Glomerular endothelial cell (primary cell): ENCODE results near the gene SARM1. TPM values are rescaled to one million over a fixed set of nuclear protein-coding genes. Genes with fewer than 3 reads are reported as not detected.
A peak's percentile ranks its signal among the peaks of the same experiment; 100 is the strongest.
"Not testable (repeated sequence)": the region's sequence is repeated elsewhere in the genome, so short reads cannot be mapped to it uniquely, and the experiment has no call there.

ENCODE experiments used
- DNase-seq: peaks from one replicate; pipeline ENCODE4 v3.0.0-alpha.2; 2011; ENCODE audit warnings: low read depth, low spot score; ENCODE audit errors: extremely low read depth
- total RNA-seq: library from RNA; depleted of rRNA; stranded (reverse); fragments of >200 nt; gene quantifications from 2 replicates; pipeline ENCODE4 v1.2.3, GENCODE V29; 2015

The SARM1 gene
- total RNA-seq, 1 donor from 2014 or later = 6.7 TPM

GRCh38 chr17:28413804-28414203 is 42.3 kb downstream of the SARM1 start:
- no peak for DNase-seq

DNA sequence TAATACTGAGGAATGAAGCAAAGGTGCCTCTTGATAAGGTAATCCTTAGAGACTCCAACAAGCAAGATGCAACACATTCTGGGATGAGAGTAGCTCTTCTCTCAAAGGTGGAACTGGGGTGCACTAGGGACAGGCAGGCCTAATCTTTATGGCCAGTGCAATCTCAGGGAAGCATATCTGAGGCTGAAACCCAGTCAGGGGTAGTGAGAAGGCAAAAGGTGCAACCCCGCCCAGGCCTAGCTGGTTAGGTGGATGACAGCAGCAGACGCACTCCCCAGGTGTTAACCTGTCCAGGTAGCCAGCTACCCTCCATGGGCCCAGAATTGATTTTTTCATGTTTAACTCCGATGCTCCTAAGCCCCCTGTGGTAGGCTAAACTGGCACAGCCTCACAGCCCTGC is 44.4 kb downstream of the SARM1 start:
- no peak for DNase-seq

DNA sequence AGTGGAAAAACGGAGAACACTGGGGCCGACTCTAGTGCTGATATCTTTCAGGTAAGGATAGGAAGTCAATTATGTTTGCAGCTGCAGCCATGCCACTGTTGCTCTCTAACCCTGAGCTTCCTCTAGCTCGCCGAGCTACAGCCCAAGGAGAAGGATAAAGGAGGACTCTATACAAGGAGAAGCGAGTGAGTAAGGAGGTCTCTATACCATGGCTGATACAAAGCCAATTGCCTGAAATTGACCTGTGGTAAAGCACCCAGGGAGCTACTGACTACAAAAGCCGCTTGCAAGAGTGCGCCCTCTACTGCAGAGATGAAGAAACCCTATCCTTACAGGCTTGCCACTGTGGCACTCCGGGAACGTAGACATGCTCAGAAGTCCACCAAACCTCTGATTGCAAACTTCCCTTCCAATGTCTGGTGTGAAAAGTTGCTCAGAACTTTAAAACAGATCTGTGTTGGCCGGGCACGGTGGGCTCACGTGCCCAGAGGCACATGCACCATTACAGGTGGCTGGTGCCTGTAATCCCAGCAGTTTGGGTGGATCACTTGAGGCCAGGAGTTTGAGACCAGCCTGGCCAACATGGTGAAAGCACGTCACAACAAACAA is 45.3 kb downstream of the SARM1 start:
- DNase-seq = peak; percentile 14

- no peak for DNase-seq
Measured at GRCh38 chr17:28421787-28422305, 50.4 kb downstream of the SARM1 start.

DNA sequence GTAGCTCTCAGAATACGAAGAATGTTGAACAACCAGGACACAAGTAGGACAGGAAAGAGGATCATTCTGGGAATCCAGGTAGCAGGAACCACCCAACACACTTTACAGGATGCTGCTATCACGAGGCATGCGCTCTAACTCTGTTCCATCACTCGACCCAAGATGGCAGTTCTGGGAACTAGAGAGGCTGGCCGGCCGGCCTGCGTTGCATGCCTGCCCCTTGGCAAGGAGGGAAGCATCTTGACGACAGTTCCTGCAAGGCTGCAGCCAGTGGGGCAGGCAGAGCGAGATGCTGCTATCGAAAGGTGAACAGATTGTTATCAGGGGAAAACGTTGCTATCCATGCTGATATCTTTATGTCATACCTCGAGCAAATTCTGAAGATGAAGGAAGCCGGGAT is 53.7 kb downstream of the SARM1 start:
- no peak for DNase-seq

GRCh38 chr17:28426081-28426519 is 54.6 kb downstream of the SARM1 start:
- DNase-seq = no peak

DNA sequence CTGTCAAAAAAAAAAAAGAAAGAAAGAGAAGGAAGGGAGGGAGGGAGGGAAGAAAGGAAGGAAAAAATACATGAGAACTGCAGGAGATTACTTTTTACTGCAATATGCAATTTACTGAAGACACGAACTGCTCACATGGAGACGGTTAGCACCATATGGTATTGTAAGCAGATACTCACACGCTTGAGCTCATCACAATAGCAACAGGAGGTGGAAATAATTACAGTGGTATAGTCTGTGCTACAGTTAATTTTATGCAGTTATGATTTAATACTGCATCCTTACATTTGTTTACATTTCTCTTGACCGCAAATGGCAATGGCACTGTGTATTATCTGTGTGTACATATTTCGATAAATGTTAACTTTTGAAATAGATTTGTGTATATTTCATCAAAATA is 55.9 kb downstream of the SARM1 start:
- no peak for DNase-seq

GRCh38 chr17:28427982-28428381 is 56.5 kb downstream of the SARM1 start:
- DNase-seq = not testable (repeated sequence)

DNA sequence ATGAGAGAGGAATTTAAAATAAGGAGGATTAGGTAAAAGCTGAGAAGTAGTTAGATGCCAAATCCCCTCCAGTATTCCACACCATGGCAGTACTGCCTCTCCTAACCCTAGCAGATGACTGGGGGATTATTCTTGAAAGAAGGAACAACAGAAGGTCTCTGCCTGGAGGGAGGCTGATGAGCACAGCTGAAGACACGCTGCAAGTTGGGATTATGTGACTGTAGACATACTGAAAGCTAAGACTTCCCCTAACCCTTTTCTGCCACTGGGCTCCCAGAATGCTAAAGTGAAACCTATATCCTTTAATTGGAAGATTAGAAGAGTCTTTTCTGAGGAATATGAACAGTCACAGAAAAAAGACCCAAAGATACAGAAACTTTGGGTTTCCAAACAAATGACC is 62.2 kb downstream of the SARM1 start:
- DNase-seq = no peak

DNA sequence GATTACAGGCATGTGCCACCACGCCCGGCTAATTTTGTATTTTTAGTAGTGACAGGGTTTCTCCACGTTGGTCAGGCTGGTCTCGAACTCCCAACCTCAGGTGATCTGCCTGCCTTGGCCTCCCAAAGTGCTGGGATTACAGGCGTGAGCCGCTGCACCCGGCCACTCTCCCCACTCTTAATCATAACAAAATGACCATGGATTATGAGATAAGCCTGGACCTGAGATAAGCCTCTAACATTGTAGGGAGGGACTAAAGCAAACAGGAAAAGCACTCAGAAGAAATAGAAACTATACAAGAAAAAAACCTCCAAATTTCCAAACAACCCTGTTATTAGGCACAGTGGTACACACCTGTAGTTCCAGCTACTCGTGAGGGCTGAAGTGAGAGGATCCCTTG is 62.8 kb downstream of the SARM1 start:
- not testable (repeated sequence) for DNase-seq

GRCh38 chr17:28443901-28444638 is 72.6 kb downstream of the SARM1 start:
- DNase-seq = no peak

DNA sequence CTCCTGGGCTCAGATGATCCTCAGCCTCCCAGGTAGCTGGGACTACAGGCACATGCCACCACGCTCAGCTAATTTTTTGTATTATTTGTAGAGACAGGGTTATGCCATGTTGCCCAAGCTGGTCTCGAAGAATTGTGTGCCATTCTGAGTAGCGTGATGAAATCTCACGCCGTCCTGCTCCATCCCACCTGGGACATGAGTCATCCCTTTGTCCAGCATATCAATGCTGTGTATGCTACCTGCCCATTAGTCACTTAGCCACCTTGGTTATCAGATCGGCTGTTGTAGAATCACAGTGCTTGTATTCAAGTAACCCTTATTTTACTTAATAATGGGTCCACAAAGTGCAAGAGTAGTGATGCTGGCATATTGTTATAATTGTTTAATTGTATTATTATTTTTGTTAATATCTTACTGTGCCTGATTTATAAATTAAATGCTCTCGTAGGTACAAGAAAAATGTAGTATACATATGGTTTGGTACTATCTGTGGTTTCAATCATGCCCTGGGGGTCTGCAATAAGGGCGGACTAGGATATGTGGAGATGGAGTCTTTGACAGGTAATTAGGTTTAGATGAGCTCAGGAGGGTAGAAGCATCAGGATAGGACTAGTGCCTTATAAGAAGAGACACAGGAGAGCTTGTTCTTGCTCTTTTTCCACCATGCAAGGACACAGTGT is 75.4 kb downstream of the SARM1 start:
- DNase-seq = no peak

DNA sequence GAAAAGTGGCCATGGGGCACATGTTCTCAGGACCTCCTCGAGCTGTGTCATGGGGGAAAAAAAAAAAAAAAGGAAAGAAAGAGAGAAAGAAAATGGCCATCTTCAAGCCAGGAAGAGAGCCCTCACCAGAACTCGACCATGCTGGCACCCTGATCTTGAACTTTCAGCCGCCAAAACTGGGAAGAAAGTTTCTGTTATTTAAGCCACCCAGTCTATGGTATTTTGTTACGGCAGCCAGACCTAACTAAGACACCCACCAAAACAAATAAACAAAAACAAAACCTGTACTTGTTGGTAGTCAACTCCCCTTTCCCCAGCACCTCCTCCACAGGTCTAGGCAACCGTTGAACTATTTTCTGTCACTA is 75.9 kb downstream of the SARM1 start:
- DNase-seq = no peak

- DNase-seq = no peak
Measured at GRCh38 chr17:28449859-28450258, 78.4 kb downstream of the SARM1 start.

Other genes with a start within 250 kb of the SARM1 start
- gene TMEM97, start 52.5 kb upstream of the SARM1 start, total RNA-seq = 9.1 and 13.2 TPM in 2 replicates
- gene IFT20, start 36.2 kb upstream of the SARM1 start, total RNA-seq = 59.4 and 66.1 TPM in 2 replicates
- 102 and 120 TPM in 2 replicates for gene TNFAIP1, start 35.9 kb upstream of the SARM1 start, total RNA-seq
- gene POLDIP2, start 14.2 kb upstream of the SARM1 start, total RNA-seq = 74.5 and 83.4 TPM in 2 replicates
- gene SEBOX, start 6.5 kb upstream of the SARM1 start, total RNA-seq = not detected in 2 replicates
- 0.05 TPM in 1 of 2 replicates, not detected in the other for gene VTN, start 1.4 kb upstream of the SARM1 start, total RNA-seq
- 2.2 and 3.3 TPM in 2 replicates for gene SLC46A1, start 34.5 kb downstream of the SARM1 start, total RNA-seq
- gene SLC13A2, start 102.0 kb downstream of the SARM1 start, total RNA-seq = not detected in 2 replicates
- gene FOXN1, start 134.7 kb downstream of the SARM1 start, total RNA-seq = not detected in 2 replicates
- 38.0 and 40.0 TPM in 2 replicates for gene UNC119, start 180.9 kb downstream of the SARM1 start, total RNA-seq
- gene PIGS, start 199.8 kb downstream of the SARM1 start, total RNA-seq = 101 and 112 TPM in 2 replicates
- 14.1 and 23.8 TPM in 2 replicates for gene ALDOC, start 205.2 kb downstream of the SARM1 start, total RNA-seq
- 13.0 and 18.6 TPM in 2 replicates for gene SPAG5, start 227.3 kb downstream of the SARM1 start, total RNA-seq
- 2.5 and 5.1 TPM in 2 replicates for gene RSKR, start 242.5 kb downstream of the SARM1 start, total RNA-seq